PFSK-1 (cell line): ENCODE results near the gene TTLL6.

Experiments used
- FOXP2 ChIP-seq: optimal IDR thresholded peaks from 2 replicates; pipeline ENCODE3; 2011; ENCODE audit warnings: borderline replicate concordance, control low read depth, inconsistent platforms; ENCODE audit not compliant: insufficient read depth; ENCODE audit errors: extremely low read length, extremely low read depth
- POLR2AphosphoS5 ChIP-seq: IDR thresholded peaks from 2 replicates; pipeline ENCODE4 v1.6.1; 2012; ENCODE audit warnings: low read depth, mild to moderate bottlenecking, control low read depth, low read length, moderate library complexity
- SIN3A ChIP-seq: IDR thresholded peaks from 2 replicates; pipeline ENCODE4 v1.6.1; 2012; ENCODE audit warnings: mild to moderate bottlenecking, low read length, moderate library complexity, borderline replicate concordance; ENCODE audit not compliant: insufficient read depth
- TAF1 ChIP-seq: IDR thresholded peaks from 2 replicates; pipeline ENCODE4 v1.6.1; 2012; ENCODE audit warnings: low read length, control low read depth, borderline replicate concordance; ENCODE audit not compliant: insufficient read depth
- TF ChIP-seq, protein P1 (sequence below), 2 experiments: IDR thresholded peaks; 2 replicates each; pipeline versions ENCODE4 v1.6.1 to v1.8.0; 2011 to 2012; ENCODE audit warnings: low read depth in 2 of 2, low read length in 2 of 2, control low read depth in 1 of 2, inconsistent platforms in 1 of 2, mild to moderate bottlenecking in 1 of 2, moderate library complexity in 1 of 2; ENCODE audit not compliant: insufficient read depth in 1 of 2

DNA sequence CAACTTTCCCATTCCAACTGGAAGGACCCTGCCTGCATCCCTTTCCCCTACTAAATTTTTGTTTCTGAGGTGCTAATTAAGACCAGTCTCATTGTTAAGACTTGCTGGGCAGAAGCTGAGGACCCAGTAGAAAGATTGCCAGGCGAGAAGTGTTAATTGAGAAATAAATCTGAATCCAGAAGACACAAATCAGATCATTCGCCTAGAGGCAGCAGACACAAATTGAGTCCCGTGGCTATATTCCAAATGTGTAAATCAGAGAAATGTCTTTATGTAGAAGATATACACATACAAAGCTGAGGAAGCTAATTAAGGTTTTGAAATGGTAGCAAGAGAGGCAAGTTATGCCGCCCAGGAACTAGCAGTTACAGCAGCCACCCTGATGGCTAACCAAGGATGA is 43.4 kb upstream of the TTLL6 start:
- TF ChIP-seq TAF1 (no peak), POLR2AphosphoS5 (no peak), FOXP2 (no peak), SIN3A (no peak)
- TF ChIP-seq, protein P1, sequence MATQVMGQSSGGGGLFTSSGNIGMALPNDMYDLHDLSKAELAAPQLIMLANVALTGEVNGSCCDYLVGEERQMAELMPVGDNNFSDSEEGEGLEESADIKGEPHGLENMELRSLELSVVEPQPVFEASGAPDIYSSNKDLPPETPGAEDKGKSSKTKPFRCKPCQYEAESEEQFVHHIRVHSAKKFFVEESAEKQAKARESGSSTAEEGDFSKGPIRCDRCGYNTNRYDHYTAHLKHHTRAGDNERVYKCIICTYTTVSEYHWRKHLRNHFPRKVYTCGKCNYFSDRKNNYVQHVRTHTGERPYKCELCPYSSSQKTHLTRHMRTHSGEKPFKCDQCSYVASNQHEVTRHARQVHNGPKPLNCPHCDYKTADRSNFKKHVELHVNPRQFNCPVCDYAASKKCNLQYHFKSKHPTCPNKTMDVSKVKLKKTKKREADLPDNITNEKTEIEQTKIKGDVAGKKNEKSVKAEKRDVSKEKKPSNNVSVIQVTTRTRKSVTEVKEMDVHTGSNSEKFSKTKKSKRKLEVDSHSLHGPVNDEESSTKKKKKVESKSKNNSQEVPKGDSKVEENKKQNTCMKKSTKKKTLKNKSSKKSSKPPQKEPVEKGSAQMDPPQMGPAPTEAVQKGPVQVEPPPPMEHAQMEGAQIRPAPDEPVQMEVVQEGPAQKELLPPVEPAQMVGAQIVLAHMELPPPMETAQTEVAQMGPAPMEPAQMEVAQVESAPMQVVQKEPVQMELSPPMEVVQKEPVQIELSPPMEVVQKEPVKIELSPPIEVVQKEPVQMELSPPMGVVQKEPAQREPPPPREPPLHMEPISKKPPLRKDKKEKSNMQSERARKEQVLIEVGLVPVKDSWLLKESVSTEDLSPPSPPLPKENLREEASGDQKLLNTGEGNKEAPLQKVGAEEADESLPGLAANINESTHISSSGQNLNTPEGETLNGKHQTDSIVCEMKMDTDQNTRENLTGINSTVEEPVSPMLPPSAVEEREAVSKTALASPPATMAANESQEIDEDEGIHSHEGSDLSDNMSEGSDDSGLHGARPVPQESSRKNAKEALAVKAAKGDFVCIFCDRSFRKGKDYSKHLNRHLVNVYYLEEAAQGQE (IDR thresholded peaks at IDR 0.05; ENCODE audit: insufficient read depth in 1 of 2, low read depth in 2 of 2, low read length in 2 of 2), result no peak
